GM19240 (cell line): Measurements from ENCODE around the gene SERPINH1.

Experiments used
- DNase-seq: peaks from one replicate; pipeline ENCODE4 v3.0.0; 2011; ENCODE audit warnings: low spot score; ENCODE audit not compliant: insufficient read length

The SERPINH1 gene

DNA sequence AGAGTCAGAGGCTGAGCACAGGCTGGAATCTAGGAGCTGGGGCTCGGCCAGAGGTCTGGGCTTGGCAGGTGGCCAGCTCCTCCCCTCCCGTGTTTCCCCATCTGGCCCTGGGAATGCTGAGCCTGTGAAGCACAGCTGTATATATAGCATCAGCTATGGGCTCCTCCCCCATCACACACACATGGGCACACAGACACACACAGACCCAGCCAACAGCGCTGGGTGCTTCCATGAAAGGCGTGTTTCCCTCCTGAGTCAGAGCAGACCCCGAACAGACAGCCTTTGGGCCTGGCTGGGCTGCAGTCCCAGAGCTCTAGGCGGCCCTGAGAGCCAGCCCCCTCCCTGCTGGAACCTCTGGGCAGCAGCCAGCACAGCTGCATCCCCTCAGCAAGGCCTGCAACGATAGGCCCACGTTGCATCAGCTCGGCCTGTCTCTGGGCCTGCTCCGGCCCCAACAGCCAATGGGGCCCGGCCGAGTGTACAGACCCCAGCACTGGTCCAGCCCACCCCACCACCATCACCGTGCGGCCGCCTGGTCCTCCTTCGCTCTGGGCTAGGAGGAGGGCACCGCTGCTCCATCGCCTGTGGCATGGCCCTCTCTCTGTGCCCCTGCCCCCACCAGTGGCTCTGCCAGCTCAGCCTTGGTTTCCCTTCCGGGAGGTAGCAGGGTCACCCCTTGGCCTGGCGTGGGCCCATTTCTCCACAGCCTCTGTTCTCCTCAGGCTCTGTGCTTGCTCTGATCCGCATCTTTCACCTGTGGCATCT is 7.6 kb upstream of the SERPINH1 start:
- no peak for DNase-seq

- no peak for DNase-seq
Observed at GRCh38 chr11:75555079-75555811, 6.8 kb upstream of the SERPINH1 start.

DNA sequence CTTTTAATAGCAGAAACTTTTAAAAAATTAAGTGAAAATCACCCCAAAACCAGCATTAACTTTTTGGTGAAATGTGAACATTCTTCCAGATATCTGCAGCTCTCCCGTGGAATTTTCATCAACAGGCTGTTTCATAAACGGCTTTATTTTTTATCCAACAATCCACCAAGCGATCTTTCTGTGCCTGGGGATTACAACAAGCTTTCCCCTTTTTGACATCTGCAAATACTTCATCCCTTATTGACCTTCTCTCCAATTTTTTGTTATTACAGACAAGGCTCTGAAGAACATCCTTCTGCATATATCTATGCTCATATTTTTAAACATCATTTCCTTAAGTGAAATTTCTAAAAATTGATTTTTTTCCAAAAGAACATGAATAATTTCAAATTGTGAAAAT is 5.8 kb upstream of the SERPINH1 start:
- no peak for DNase-seq

DNA sequence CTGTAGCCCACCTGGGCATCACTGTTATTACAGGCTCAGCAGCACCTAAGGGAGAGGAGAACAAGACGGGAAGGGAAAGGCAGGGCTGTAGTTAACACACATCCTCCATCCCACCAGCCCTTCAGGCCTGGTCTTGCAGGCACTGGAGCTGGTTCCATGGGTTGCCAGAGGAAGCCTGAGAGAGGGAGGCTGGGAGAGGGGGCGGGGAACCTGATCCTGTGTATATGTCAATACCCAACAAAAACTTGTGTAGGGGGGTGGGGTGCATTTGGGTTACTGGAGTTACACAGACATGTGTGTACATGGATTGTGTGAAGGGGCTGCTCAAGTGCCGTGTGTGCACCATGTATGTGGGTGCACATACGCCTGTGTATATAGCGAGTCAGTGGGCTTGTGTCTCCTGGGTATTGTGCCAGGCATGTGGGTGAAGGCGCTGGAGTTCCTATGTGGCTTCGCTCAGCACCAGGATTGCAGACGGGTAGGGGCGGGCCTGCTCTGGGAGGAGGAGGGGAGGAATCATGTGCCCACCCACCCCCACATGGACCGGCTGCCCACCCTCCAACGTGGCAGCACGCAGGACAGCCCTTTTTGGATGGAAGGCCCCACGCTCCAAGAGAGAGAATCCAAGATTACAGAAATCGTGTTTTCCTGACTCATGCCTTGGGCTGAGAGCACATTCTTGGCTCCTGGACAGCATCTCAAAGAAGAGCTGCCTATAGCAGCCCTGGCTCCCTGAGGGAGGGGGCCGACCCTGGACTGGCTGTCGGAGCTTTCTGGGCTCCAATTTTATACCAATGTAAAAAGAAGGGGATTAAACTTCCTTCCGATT is 4.2 kb upstream of the SERPINH1 start:
- DNase-seq, result no peak

- no peak for DNase-seq
Observed at GRCh38 chr11:75558939-75559843, 2.9 kb upstream of the SERPINH1 start.

- no peak for DNase-seq
Observed at GRCh38 chr11:75560644-75561043, 1.4 kb upstream of the SERPINH1 start.

- DNase-seq, result peak; percentile 55
Observed at GRCh38 chr11:75561426-75562047, 516 bp upstream of the SERPINH1 start.

GRCh38 chr11:75562836-75563484 is 907 bp downstream of the SERPINH1 start:
- DNase-seq, result no peak

GRCh38 chr11:75563501-75563977 is 1.5 kb downstream of the SERPINH1 start:
- DNase-seq, result no peak

DNA sequence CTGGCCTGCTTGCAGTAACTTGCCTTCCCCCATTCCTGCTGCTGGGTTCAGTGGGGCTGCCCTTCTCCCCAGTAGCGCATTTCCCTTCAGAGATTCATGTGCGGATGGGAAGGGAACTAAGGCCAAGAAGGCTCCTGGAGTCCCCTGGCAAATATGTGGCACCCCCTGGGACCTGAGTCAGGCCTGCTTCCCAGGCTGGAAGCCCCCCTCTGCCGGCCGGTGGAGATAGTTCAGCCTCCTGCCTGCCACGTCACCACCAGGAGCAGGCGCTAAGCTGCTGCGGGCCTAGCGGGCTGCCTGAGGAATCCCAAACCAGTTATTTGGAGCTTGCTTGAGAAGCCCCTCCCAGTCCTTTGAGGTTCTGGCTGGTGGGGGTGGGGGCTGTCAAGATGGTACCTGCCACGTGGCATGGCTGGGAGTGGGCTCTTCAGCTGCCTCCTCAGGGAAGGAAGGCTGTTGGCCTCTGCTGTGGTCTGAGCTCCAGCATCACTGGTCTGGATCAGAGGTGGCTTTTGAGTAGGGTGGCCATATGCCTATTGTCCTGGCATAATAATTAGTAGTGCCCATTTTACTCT is 2.0 kb downstream of the SERPINH1 start:
- DNase-seq, result no peak

- no peak for DNase-seq
Observed at GRCh38 chr11:75565221-75565814, 3.3 kb downstream of the SERPINH1 start.

- DNase-seq, result no peak
Observed at GRCh38 chr11:75565916-75566762, 4.1 kb downstream of the SERPINH1 start.

DNA sequence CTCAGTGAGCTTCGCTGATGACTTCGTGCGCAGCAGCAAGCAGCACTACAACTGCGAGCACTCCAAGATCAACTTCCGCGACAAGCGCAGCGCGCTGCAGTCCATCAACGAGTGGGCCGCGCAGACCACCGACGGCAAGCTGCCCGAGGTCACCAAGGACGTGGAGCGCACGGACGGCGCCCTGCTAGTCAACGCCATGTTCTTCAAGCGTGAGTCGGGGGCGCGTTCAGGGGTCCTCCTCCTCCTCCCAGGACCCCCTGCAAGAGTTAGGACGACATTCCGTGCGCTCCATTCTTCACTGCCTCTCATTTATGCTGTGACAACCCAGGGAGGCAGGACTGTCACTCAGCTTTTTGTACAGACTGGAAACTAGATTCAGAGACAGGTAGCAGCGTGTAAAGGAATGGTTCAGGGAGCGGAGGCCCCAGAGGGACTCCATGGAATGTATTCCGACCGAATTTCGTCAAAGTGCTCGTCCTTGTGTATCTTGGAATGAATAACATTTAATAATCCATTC is 4.8 kb downstream of the SERPINH1 start:
- no peak for DNase-seq

DNA sequence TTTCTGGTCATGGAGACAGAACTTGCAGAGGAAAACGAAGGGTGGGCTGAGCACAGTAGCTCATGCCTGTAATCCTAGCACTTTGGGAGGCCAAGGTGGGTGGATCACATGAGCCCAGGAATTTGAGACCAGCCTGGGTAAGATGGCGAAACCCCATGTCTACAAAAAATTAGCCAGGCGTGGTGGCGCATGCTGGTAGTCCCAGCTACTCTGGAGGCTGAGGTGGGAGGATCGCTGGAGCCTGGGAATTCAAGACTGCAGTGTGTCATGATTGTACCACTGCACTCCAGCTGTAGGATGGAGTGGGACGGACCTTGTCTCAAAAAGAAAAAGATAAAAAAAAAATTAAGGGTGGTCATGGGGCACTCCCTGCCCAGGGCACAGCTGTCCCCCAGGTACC is 5.9 kb downstream of the SERPINH1 start:
- DNase-seq, result no peak

- no peak for DNase-seq
Observed at GRCh38 chr11:75568616-75569219, 6.7 kb downstream of the SERPINH1 start.

GRCh38 chr11:75570559-75571139 is 8.6 kb downstream of the SERPINH1 start:
- DNase-seq, result no peak

- no peak for DNase-seq
Observed at GRCh38 chr11:75571625-75572024, 9.6 kb downstream of the SERPINH1 start.
